ENCODE data around the gene TRAPPC14.
A peak's percentile ranks its signal among the peaks of the same experiment; 100 is the strongest.
"Not testable (repeated sequence)": the region's sequence is repeated elsewhere in the genome, so short reads cannot be mapped to it uniquely, and the experiment has no call there.

The TRAPPC14 gene

DNA sequence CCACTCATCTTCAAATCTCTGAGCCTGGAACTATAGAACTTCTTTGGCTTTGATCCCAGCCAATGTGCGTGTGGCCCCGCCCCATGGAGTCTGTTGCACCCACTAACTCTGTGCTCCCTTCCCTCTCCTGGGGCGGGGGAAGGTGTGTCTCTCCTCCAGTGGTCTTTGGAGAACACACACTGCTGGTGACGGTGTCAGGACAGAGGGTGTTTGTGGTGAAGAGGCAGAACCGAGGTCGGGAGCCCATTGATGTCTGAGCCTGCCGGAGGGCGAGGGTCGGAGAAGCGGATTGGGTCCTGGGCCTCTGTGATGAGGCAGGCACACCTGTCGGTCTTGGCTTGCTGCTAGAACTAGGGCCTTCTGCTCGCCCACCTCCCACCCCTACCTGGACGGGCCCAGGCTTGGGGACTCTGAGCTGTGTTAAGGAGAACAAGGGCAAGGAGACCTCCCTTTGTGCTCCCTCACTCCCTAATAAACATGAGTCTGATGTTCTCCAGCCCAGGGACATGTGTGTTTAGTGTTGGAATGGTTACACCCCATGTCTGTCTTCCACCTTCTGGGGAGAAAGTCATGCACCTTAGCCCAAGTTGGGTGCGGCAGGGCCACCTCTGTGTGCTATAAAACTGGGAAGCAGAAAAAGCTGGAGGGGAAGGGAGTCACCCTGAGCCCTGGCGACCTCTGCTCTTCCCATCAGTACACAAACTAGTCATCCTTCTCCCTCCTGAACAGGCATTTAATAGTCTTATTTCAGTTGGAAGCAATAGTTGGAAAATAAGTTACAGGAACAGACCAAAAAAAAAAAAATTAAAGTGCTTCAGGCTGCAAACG is 4.6 kb downstream of the TRAPPC14 start:
- no peak for DNase-seq (ENCODE audit: low read depth)

DNA sequence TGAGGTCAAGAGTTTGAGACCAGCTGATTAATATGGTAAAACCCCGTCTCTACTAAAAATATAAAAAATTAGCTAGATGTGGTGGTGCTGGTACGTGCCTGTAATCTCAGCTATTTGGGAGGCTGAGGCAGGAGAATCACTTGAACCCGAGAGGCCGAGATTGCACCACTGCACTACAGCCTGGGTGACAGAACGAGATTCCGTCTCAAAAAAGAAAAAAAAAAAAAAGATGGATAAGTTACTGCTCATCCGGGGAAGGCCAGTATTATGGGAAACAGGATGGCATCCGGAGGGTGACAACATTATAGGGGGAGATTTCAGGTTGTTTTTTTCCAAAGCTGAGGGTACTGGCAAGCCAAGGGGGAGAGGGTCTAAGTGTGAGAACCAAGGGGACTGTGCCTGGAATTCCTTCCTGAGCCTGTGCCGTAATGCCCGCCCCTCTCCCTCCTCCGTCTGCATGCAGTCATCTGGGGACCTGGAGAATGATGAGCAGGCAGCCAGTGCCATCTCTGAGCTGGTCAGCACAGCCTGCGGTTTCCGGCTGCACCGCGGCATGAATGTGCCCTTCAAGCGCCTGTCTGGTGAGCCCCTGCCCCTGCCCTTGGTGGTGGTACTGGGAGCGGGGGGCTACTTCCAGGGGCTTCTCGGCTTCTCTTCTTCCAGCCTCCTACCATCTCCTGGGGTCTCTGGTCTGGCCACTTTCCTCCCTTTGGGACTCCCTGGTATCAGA is 5.4 kb downstream of the TRAPPC14 start:
- DNase-seq (ENCODE audit: low read depth) = no peak

DNA sequence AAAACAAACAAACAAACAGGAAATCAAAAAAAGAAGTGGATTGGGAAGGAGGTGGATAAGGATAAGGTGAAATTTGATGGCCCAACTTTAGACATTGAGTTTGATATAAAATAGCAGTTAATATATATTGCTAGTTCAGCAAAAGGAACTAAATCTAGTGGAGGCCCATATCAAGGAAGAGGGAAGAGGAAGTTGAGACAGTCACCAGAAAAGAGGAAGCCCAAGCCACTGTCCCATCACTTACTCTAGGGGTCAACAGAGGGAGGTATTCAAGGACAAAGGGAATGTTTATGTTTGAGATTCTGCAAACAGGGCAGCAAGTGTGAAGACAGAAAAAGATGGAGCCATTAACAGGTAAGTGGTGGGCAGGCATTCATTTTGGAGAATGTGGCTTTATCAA is 6.1 kb downstream of the TRAPPC14 start:
- no peak for DNase-seq (ENCODE audit: low read depth)

DNA sequence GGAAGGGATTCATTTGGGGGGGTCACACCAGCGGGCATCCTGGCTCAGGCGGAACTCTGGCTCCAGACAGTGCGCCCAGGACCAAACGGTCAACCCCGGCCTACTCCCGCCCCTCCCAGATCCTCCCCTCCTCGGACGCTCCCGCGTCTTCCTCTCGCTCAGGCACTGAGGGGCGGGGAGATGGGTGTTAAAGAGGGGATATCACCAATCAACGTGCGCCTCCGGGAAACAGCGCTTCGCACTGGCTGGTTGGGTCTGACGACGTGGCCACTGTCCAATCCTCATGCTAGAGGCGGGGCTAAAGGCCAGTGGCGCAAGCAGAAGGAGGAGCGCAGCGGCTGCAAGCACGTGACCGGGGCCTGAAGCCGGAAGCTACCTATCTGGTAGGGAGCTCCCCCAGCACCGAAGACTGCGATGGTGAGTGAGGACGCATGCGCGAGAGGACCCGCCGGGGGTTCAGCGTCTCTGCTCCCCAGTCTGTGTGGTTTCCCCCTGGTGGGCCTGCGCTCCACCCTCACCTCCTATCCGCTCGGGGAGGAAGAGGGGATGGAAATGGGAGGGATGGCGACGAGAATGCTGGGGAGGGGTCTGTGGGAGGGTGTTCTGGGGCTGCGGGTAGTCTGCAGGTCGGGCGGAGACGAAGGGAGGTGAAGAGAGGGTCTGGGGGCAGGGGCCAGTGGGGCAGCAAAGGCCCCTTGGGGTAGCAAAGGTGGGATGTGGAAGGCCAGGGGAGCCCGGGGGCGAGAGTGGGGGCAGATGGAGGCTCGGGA is 9.8 kb downstream of the TRAPPC14 start, which contains the start of gene LAMTOR4:
LAMTOR4 (plus strand) TSS at position 360 of the 770 bp plus-strand sequence; CDS start at position 415, 55 bp downstream.
- peak; percentile 99 for DNase-seq (ENCODE audit: low read depth)

DNA sequence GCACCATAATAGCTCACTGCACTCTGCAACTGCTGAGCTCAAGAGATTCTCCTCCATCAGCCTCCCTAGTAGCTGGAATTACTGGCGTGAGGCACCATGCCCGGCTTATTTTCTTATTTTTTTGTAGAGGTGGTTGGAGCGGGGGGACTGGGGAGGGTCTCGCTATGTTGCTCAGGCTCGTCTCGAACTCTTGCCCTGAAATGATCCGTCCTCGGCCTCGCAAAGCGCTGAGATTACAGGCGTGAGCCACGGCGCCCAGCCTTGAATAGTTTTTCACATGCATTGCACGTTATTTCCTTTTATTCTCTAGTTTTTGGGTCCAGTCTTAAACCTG is 10.3 kb downstream of the TRAPPC14 start:
- no peak for DNase-seq (ENCODE audit: low read depth)

DNA sequence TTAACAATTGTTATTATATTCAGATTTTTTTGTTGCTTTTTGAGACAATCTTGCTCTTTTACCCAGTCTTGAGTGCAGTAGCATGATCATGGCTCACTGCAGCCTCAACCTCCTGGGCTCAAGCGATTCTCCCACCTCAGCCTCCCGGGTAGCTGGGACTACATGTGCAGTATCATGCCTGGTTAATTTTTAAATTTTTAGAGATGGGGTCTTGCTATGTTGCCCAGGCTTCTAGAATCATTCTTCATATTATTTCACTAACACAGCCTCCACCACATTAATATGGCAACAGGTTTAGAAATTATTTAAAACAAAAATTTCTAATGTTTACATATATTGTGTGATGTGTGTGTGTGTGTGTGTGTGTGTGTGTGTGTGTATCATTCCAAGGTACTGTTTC is 11.2 kb downstream of the TRAPPC14 start:
- no peak for DNase-seq (ENCODE audit: low read depth)

DNA sequence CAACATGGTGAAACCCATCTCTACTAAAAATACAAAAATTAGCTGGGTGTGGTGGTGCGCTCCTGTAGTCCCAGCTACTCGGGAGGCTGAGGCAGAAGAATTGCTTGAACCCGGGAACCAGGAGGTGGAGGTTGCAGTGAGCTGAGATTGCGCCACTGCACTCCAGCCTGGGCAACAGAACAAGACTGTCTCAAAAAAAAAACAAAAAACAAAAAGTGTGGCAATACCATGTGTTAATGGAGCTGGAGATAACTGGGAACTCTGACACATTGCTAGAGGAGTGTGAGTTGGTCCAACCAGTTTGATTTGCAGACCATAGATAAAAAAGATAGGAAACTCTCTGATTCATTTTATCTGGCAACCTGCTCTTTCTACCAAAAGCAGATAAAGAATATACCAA is 12.2 kb downstream of the TRAPPC14 start:
- peak; percentile 41 for DNase-seq (ENCODE audit: low read depth)

DNA sequence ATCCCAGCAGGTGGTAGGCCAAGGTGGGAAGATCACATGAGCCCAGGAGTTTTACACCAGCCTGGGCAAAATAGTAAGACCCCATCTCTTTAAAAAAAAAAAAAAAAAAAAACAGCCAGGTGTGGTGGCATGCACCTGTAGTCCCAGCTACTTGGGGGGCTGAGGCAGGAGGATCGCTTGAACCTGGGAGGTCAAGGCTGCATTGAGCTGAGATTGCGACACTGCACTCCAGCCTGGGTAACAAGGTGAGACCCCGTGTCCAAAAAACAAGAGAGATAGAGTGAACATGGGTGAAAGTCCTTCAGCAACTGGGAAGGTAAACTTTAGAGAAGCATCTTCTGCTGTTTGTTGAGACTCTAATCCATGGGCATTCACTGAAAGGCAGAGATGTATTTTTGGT is 16.1 kb downstream of the TRAPPC14 start:
- no peak for DNase-seq (ENCODE audit: low read depth)

DNA sequence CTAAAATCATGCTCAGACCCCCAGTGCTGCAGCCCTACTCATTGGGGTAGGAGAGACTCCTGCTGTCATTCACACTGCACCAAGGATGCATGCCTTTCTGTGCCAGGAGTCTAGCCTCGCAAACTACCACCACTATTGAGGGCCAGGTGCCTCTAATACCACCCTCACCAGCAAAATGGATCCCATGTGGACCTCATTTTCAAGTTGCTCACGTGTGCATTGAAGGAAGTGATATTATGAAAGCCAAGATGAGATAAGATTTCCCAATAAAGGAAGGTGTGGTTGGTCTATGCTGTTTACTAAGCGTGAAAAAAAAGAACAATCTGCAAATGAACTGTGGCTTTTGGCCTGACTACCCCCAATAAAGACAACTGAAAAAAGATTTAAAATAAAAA is 17.0 kb downstream of the TRAPPC14 start:
- DNase-seq (ENCODE audit: low read depth) = no peak

DNA sequence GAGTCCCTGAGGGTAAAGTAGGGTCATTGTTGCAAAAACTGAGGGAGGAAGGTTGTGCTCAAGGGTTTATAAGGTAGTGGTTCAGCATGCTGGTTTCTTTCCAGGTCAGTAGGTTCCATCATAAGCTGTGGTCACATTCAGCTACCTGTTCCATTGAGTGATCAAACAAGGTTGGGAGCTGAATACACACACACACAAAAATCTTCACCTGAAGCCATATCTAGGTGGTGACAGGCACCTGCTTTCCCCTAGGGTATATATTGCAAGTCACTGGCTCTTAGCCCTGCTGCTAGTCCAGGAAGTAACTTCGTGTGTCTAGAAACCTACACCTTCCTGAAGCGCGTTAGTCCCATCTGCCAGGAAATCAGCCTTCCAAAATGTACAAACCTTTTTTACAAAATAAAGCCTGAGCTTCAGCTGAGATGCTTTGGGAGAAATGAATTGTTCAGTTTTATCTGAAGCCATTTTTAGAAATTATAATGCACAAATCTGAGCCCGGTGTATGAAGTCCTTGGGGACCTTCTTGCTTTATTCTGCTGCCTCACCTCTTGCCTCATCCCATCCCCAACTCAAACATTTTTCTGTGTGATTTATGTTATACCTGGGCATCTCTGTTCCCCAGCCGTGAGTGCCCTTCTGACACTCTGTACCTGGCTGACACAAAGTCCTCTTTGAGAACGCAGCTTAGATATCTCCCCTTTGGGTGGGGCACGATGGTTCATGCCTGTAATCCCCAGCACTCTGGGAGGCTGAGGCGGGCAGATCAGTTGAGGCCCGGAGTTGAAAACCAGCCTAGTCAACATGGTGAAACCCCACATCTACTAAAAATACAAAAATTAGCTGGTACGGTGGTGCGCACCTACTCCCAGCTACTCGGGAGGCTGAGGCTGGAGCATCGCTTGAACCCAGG is 20.4 kb downstream of the TRAPPC14 start:
- DNase-seq (ENCODE audit: low read depth) = no peak

DNA sequence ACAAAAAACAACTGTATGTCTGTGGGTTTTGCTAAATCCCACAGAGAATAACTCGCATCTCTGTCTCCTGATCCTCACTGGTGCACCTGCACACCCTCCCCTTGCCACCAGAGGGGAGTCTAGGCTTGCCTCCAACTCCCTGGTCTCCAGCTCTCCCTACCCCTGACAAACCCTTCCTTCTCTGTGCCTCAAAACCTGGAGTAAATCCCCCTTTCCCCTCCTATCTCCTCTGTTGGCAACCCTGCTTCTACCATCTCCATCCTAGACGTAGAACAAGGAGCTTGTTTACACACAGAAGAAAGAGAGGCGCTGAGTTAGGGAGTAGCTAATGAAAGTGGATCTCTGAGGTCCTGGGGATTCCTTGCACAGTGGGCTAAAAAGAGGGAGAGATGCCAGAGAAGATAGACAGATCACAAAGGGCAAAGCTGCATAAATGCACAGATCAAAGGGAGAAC is 25.8 kb downstream of the TRAPPC14 start:
- DNase-seq (ENCODE audit: low read depth) = peak; percentile 75

DNA sequence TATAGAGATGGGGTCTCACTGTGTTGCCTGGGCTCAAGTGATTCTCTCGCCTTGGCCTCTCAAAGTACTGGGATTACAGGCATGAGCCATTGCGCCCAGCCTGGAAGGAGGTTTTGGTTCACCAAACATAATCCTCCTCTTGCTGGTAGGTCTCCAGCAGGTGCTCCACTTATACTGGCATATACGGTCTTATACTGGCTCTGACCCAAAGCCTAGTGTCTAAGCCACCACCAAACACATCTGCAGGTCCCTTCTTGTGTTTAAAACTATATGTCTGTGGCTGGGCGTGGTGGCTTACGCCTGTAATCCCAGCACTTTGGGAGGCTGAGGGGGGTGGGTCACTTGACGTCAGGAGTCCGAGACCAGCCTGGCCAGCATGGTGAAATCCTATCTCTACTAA is 26.4 kb downstream of the TRAPPC14 start:
- DNase-seq (ENCODE audit: low read depth) = no peak

DNA sequence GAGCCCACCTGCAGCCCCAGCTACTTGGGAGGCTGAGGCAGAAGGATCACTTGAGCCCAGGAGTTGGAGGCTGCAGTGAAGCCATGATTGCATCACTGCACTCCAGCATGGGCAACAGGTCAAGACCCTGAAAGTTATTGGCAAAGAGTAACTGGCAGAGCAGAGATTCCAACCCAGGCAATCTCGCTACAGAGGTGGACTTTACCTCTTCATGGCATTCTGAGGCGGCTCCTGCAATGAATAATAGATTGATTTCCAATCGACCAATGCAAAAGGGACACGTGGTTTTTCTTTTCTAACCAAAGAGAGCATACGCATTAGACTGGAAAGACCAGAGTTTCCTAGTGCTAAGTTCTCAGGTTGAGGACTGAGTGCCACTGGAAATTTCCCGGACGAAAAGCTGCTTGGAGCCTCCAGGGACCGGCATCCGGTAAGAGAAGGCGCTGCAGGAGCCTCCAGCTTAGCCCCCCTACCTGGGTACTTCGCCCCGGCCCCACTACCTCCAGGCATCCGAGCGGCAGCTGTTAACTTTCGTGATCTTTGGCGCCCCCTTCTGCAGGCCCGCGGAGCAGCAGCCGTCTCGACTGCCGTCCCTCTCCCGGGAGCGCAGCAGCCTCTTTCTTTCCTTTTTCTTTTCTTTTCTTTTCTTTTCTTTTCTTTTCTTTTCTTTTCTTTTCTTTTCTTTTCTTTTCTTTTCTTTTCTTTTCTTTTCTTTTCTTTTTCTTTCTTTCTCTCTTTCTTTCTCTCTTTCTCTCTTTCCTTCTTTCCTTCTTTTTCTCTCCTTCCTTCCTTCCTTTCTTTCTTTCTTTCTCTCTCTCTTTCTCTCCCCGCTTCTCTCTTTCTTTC is 27.7 kb downstream of the TRAPPC14 start:
- DNase-seq (ENCODE audit: low read depth) = peak; percentile 66

DNA sequence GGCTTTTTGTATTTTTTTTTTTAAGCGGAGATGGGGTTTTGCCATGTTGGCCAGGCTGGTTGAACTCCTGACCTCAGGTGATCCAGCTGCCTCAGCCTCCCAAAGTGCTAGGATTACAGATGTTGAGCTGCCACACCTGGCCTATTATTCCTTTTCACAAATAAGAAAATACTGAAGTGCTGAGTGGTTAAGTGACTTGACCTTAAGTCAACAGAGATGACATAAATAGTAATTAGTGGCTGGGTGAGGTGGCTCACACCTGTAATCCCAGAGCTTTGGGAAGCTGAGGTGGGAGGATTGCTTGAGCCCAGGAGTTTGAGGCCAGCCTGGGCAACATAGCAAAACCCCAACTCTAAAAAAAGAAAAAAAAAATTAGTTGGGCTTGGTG is 28.3 kb downstream of the TRAPPC14 start:
- not testable (repeated sequence) for DNase-seq (ENCODE audit: low read depth)

DNA sequence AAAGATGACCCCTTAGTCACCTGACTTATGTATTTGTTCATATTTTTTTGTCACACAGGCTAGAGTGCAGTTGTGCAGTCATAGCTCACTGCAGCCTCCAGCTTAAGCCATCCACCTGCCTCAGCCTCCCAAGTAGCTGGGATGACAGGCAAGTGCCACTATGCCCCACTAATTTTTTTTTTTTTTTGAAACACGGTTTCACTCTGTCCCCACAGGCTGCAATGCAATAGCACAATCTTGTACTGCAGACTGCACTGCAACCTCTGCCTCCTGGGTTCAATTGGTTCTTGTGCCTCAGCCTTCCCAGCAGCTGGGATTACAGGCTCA is 29.9 kb downstream of the TRAPPC14 start:
- no peak for DNase-seq (ENCODE audit: low read depth)

DNA sequence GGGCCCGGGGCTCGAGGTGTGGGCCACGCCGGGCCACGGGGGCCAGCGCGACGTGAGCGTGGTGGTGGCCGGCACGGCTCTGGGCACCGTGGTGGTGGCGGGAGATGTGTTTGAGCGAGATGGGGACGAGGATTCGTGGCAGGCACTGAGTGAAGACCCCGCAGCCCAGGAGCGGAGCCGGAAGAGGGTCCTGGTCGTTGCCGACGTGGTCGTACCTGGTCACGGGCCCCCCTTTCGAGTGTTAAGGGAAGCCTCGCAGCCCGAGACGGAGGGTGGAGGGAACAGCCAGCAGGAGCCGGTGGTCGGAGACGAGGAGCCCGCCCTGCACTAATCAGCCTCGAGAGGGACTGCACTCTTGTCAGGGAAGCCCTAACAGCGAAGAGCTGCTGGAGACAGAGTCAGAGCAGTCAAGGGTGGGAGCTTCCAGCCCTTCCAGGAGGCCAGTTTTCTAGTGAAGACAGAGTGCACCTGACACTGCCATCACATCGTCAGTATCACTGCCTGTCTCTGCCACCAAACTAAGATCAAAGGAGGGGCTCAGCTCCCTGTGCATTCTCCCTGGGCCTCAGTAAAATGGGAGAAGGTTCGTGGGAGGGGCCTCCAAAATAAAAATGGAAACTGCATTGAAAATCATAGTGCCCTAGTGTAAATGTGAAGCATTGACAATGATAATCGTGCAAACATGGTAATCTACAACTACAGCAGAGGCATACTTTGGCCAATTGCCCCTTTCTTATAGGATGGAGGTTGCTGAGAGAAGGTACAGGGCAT is 30.5 kb downstream of the TRAPPC14 start:
- DNase-seq (ENCODE audit: low read depth) = peak; percentile 30

DNA sequence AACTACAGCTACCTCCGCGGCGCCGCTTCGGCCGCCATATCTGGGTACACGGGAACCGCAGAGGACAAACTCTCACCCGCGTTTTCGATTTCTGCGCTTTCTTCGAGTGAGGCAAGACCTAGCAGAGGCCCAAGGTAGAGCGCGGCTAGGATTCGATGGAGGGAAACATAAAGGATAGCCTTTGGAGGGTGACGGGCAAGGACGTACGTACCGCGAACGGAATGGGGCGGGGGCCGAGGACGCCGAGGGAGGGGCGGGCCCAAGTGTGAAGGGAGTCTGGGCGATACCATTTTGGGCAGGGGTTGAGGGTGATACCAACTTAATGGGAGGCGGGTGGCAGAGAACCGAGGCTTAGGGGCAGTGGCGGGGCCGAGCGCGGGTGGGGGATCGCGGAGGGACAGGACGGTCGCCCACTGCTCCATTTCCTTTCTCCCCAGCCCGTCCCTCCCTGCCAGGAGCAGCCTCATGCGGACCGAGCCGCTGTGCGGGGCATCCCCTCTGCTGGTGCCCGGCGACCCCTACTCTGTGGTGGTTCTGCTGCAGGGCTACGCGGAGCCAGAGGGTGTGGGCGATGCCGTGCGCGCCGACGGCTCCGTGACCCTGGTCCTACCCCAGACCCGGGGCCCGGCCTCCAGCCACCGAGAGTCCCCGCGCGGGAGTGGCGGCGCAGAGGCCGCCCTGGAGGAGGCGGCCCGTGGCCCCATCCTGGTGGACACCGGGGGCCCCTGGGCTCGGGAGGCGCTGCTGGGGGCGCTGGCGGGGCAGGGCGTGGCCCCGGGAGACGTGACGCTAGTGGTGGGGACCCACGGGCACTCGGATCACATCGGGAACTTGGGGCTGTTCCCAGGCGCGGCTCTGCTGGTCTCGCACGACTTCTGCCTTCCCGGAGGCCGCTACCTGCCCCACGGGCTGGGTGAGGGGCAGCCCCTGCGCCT is 31.3 kb downstream of the TRAPPC14 start, which contains the start of gene MBLAC1:
MBLAC1 (plus strand) TSS at position 37 of the 935 bp plus-strand sequence; CDS start at position 466, 429 bp downstream.
- DNase-seq (ENCODE audit: low read depth) = peak; percentile 88

DNA sequence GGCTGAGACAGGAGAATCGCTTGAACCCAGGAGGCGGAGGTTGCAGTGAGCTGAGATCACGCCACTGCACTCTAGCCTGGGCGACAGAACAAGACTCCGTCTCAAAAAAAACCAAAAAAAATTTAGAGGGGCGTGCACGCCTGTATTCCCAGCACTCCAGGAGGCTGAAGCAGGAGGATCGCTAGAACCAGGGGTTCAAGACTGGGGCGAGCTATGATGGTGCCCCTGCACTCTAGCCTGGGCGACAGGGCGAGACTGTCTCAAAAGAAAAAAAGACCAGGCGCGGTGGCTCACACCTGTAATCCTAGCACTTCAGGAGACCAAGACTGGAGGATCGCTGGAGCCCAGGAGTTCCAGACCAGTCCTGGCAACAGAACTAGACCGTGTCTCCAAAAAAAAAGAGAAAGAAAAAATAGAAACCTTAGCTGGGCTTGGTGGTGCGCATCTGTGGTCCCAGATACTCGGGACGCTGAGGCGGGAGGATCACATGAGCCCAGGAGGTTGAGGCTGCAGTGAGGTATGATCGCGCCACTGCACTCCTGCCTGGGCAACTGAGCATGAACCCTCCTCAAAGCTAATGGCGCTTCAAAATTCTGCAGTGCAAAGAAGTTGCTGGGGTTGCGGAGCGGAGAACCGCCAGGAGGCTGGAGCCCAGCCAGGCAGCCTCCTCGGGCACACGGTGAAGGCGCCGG is 32.1 kb downstream of the TRAPPC14 start:
- no peak for DNase-seq (ENCODE audit: low read depth)

Data from EH (cell line).